ENCODE data around the gene MYT1.

MYT1 gene

GRCh38 chr20:64188682-64189529 lies 24.7 kb downstream of the MYT1 start:
- peak; percentile 70 for DNase-seq (ENCODE audit: low read depth, low spot score)

DNA sequence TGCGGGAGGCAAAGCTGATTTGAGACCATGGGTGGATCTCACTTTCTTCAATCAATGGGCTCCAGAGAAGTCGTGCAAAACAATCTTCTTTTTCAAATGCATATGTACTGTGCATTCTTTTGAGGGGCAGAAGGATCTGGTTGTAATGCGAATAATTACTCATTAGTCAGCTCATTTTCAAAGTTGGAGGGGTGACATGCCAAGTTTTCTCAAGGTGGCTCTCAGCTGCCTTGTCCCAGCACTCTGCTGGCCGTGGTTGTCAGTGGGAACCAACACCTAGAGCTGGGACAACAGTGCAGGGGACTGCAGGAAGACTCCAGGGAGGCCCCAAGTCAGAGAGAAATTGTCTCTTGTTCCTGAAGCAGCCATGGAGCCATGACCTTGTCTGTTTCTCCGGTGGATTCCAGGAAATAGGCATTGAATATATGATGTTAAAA lies 25.3 kb downstream of the MYT1 start:
- DNase-seq (ENCODE audit: low read depth, low spot score) = no peak

DNA sequence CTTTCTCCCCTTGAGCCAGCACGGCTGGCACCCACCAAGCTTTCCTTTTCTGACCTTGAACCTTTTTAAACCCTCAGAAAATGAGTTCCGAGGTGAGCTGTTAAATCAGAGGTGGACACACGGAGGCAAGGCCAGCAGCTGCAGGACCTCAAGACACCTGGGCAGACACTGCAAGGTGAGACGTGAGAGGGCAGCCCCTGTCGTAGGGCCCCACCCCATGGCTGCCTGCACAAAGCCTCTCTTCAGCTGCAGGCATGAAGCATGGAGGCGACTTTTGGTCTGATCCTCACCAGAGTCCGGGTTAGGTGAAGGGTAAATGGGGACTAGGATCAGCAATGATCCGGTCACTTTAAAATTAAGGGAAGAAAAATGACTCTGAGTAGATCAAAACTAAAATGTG lies 25.7 kb downstream of the MYT1 start:
- DNase-seq (ENCODE audit: low read depth, low spot score) = no peak

GRCh38 chr20:64191002-64191401 lies 26.8 kb downstream of the MYT1 start:
- no peak for DNase-seq (ENCODE audit: low read depth, low spot score)

- DNase-seq (ENCODE audit: low read depth, low spot score) = peak; percentile 29
These were observed 28.2 kb downstream of the MYT1 start for GRCh38 chr20:64192406-64192805.

GRCh38 chr20:64193058-64193457 lies 28.8 kb downstream of the MYT1 start:
- DNase-seq (ENCODE audit: low read depth, low spot score) = no peak

GRCh38 chr20:64194269-64194668 lies 30.0 kb downstream of the MYT1 start:
- DNase-seq (ENCODE audit: low read depth, low spot score) = no peak

- no peak for DNase-seq (ENCODE audit: low read depth, low spot score)
These were observed 32.1 kb downstream of the MYT1 start for GRCh38 chr20:64196309-64196708.

- no peak for DNase-seq (ENCODE audit: low read depth, low spot score)
These were observed 32.6 kb downstream of the MYT1 start for GRCh38 chr20:64196847-64197306.

- DNase-seq (ENCODE audit: low read depth, low spot score) = no peak
These were observed 34.1 kb downstream of the MYT1 start for GRCh38 chr20:64198347-64198746.

DNA sequence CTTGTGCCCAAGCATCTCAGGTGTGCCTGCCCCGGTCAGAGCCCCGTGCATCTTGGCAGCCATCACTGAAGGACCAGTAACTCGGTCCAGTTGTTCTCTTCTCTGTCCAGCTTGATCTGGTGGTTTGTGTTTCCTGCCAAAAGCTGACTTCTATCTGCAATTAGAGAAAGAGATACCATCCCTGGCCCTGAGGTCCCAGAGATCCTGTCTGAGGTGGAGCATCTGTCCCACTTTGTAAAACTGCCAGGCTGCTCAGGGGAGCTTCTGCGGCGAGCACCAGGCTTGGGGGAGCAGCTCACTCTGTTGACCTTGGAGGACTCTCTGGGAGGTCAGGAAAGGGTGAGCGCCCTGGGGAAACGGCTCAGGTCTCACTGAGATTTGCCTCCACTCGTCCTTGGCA lies 35.1 kb downstream of the MYT1 start:
- no peak for DNase-seq (ENCODE audit: low read depth, low spot score)

DNA sequence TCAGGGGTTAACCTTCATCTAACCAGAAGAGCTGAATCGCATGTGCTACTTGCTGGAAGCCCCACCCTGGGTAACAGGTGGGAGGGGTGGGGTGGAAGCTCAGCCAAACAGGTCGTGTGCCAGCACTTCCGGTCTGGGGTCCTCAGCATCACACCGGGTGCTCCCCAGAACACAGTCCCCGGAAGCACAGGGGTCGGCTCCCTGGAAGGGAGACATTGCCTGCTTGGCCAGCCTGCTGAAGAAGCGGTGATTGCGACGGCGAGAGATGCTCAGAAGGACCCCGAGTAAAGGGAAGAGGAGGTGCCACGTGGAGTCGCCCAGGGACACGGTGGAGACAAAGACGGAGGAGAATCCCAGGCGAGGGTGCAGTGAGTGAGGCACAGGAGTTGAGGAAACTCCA lies 36.5 kb downstream of the MYT1 start:
- no peak for DNase-seq (ENCODE audit: low read depth, low spot score)

DNA sequence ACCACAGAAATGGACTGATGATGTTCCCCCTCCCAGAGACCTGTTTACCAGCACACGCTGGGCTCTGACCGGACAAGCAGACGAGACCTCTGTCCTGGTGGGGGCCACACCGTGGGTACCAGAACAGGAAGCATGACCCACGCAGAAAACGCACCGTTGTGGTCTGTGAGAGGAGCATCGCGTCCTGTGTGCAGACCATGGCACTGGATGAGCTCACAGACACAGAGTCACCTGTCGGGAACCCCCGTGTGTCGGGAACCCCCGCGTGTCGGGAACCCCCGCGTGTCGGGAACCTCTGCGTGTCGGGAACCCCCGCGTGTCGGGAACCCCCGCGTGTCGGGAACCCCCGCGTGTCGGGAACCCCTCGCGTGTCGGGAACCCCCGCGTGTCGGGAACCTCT lies 37.4 kb downstream of the MYT1 start:
- DNase-seq (ENCODE audit: low read depth, low spot score) = no peak

DNA sequence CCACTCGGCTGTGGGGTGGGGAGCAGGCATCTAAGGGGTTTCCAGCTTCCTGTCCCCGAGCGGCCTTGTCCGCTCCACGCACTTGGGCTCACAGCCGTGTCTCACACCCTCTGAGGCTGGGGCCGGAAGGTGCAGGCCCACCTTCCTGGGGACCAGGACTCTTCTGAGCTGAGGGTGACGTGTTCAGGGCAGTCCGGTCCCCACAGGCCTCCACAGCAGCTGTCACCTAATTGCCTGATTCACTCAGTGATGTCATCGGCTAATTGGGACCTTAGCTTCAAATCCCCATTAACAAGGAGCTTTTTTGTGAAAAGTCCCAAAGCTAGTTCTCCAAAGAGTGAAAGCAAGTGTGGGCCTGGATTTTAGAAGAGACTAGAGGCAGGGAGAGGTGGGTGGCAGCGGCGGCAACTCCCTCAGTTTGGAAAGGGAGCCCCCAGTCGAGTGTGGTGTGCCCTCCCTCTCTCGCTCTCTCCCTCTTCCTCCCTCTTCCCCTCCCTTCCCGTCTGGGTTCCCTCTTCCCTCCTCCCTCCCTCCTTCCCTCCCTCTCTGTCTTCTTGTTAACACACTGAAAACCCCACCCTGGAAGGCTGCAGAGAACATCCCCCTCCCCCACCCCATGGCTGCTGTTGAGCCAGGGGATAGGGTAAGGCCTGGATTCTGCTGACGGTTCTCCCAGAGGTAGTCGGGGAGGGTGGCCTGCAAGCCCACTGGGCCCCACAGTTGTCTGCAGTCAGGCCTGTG lies 39.0 kb downstream of the MYT1 start:
- peak; percentile 38 for DNase-seq (ENCODE audit: low read depth, low spot score)

- no peak for DNase-seq (ENCODE audit: low read depth, low spot score)
These were observed 41.4 kb downstream of the MYT1 start for GRCh38 chr20:64205611-64206026.

DNA sequence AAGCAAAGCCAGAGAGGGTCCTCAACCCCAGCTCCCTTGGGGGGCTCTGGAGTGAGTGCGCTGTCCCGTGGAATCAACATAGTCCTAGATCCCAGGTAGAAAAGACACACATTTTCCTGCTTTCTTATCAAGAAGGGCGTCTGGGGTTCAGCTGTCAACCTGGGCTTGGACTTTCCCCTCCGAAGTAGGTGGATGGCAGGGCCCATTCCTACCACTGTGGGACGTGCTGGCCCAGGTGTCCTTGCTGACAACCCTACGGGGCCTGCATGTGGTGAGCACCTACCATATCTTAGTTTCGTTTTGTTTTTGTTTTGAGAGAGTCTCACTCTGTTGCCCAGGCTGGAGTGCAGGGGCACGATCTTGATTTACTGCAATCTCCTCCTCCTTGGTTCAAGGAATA lies 42.4 kb downstream of the MYT1 start:
- DNase-seq (ENCODE audit: low read depth, low spot score) = no peak

DNA sequence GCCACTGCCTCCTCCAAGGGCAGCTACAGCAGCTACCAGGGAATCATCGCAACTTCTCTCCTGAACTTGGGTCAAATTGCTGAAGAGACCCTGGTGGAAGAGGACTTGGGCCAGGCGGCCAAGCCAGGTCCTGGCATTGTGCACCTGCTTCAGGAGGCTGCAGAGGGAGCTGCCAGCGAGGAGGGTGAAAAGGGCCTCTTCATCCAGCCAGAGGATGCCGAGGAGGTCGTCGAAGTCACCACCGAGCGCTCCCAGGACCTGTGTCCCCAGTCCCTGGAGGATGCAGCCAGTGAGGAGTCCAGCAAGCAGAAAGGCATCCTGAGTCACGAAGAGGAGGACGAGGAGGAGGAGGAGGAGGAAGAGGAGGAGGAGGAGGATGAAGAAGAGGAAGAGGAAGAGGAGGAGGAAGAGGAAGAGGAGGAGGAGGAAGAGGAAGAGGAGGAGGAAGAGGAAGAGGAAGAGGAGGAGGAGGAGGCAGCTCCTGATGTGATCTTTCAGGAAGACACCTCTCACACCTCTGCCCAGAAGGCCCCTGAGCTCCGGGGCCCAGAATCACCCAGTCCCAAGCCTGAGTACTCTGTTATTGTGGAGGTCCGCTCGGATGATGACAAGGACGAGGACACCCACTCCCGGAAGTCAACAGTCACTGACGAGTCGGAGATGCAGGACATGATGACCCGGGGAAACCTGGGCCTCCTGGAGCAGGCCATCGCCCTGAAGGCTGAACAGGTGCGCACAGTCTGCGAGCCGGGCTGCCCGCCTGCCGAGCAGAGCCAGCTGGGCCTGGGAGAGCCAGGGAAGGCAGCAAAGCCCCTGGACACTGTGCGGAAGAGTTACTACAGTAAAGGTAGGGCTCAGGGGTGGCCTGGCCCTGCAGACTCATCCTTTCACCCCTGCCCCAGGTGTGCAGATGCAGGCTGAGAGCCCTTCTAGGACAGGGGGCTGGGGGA lies 43.7 kb downstream of the MYT1 start:
- DNase-seq (ENCODE audit: low read depth, low spot score) = no peak

GRCh38 chr20:64209148-64209547 lies 44.9 kb downstream of the MYT1 start:
- no peak for DNase-seq (ENCODE audit: low read depth, low spot score)

- no peak for DNase-seq (ENCODE audit: low read depth, low spot score)
These were observed 46.6 kb downstream of the MYT1 start for GRCh38 chr20:64210656-64211369.

DNA sequence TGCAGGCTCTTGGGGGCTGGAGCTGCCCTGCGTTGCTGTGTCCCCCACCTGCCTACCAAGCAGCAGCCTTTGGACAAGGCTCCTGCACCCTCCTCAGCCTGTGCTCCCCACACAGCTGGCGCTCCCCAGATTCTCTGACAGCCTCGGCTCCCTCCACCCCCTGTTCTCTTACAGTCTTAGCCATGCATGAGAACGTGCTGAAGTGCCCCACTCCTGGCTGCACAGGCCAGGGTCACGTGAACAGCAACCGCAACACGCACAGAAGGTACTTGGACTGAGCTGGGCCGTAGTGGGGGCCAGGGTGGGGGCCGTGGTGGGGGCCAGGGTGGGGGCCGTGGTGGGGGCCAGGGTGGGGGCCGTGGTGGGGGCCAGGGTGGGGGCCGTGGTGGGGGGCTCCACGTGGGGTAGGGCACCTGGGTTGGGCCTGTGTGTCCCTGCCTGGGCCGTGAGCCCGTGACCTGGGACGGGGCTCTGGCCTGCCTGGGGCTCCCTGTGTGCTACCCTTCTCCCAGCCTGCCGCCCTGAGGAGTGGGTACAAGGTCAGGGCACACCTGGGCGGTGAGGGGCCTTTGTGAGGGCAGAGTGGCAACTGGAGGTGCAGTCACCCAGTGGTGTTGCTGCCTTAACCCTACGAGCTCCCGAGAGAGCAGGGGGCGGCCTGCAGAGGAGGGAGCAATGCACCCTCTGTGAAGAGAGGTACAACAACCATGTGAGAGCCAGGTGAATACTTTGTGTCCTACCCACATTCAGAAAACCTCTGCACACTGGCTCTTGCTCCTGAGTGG lies 47.8 kb downstream of the MYT1 start:
- DNase-seq (ENCODE audit: low read depth, low spot score) = no peak

Data from astrocyte of the hippocampus (primary cell).